Neural cell (in vitro differentiated cells): ENCODE results near the gene MARCHF11.

Experiments
- EP300 ChIP-seq: fragments of 450-650 bp; conservative IDR thresholded peaks from 2 replicates; pipeline ENCODE4 v1.6.1; 2014; ENCODE audit warnings: antibody characterized with exemption, mild to moderate bottlenecking, moderate library complexity; ENCODE audit not compliant: poor library complexity, severe bottlenecking
- EZH2 ChIP-seq: fragments of 200-600, 300-800 bp; shearing (Covaris generic), sonication (generic); IDR thresholded peaks from 2 replicates; pipeline ENCODE4 v1.6.1; 2014; ENCODE audit warnings: antibody characterized with exemption, low read length, borderline replicate concordance, mild to moderate bottlenecking; ENCODE audit not compliant: insufficient read depth, poor library complexity, severe bottlenecking
- MXI1 ChIP-seq: fragments of 450-650 bp; conservative IDR thresholded peaks from 2 replicates; pipeline ENCODE4 v1.6.1; 2014; ENCODE audit warnings: antibody characterized with exemption, mild to moderate bottlenecking; ENCODE audit not compliant: poor library complexity, severe bottlenecking
- POLR2AphosphoS5 ChIP-seq: IDR thresholded peaks from 2 replicates; pipeline ENCODE4 v1.6.1; 2012
- SMC3 ChIP-seq: fragments of 450-650 bp; conservative IDR thresholded peaks from 2 replicates; pipeline ENCODE4 v1.6.1; 2014; ENCODE audit warnings: antibody characterized with exemption, mild to moderate bottlenecking, moderate library complexity; ENCODE audit not compliant: poor library complexity
- TAF1 ChIP-seq: IDR thresholded peaks from 2 replicates; pipeline ENCODE4 v1.6.1; 2012; ENCODE audit warnings: low read depth
- TF ChIP-seq, protein P1 (sequence below): IDR thresholded peaks from 2 replicates; pipeline ENCODE4 v1.6.1; 2012; ENCODE audit warnings: borderline replicate concordance
- TF ChIP-seq, protein P2 (sequence below): fragments of 450-650 bp; IDR thresholded peaks from 2 replicates; pipeline ENCODE4 v1.5.1; 2014; ENCODE audit warnings: antibody characterized with exemption, mild to moderate bottlenecking, moderate library complexity; ENCODE audit not compliant: poor library complexity, severe bottlenecking

DNA sequence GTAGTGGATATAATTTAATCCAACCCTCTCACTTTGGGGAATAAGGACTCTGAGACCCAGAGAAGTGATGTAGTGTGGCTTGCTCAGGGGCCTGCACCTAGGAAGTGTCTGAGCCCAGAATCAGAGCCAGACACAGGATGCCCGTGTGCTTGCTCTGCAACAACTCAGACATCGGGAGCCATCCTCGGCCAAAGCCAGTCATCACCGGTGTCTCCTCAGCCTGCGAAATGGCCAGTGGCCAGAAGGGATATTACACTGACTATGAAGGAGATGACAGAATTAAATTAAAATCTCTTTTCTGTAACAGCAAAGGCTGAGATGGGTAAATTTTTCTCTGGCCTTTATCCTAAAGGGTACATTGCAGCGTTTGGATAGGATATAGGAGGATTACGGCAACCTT, 102.9 kb downstream of the MARCHF11 start:
- no peak for TF ChIP-seq EZH2
- TF ChIP-seq, protein P1, sequence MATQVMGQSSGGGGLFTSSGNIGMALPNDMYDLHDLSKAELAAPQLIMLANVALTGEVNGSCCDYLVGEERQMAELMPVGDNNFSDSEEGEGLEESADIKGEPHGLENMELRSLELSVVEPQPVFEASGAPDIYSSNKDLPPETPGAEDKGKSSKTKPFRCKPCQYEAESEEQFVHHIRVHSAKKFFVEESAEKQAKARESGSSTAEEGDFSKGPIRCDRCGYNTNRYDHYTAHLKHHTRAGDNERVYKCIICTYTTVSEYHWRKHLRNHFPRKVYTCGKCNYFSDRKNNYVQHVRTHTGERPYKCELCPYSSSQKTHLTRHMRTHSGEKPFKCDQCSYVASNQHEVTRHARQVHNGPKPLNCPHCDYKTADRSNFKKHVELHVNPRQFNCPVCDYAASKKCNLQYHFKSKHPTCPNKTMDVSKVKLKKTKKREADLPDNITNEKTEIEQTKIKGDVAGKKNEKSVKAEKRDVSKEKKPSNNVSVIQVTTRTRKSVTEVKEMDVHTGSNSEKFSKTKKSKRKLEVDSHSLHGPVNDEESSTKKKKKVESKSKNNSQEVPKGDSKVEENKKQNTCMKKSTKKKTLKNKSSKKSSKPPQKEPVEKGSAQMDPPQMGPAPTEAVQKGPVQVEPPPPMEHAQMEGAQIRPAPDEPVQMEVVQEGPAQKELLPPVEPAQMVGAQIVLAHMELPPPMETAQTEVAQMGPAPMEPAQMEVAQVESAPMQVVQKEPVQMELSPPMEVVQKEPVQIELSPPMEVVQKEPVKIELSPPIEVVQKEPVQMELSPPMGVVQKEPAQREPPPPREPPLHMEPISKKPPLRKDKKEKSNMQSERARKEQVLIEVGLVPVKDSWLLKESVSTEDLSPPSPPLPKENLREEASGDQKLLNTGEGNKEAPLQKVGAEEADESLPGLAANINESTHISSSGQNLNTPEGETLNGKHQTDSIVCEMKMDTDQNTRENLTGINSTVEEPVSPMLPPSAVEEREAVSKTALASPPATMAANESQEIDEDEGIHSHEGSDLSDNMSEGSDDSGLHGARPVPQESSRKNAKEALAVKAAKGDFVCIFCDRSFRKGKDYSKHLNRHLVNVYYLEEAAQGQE = no peak
- no peak for TF ChIP-seq POLR2AphosphoS5
- TF ChIP-seq, protein P2, sequence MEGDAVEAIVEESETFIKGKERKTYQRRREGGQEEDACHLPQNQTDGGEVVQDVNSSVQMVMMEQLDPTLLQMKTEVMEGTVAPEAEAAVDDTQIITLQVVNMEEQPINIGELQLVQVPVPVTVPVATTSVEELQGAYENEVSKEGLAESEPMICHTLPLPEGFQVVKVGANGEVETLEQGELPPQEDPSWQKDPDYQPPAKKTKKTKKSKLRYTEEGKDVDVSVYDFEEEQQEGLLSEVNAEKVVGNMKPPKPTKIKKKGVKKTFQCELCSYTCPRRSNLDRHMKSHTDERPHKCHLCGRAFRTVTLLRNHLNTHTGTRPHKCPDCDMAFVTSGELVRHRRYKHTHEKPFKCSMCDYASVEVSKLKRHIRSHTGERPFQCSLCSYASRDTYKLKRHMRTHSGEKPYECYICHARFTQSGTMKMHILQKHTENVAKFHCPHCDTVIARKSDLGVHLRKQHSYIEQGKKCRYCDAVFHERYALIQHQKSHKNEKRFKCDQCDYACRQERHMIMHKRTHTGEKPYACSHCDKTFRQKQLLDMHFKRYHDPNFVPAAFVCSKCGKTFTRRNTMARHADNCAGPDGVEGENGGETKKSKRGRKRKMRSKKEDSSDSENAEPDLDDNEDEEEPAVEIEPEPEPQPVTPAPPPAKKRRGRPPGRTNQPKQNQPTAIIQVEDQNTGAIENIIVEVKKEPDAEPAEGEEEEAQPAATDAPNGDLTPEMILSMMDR = no peak
- TF ChIP-seq SMC3 = no peak
- TF ChIP-seq TAF1 = no peak
- TF ChIP-seq MXI1 = no peak
- no peak for TF ChIP-seq EP300
